ENCODE measurements around the gene MRGPRG. TPM values are rescaled to one million over a fixed set of nuclear protein-coding genes. Genes with fewer than 3 reads are reported as not detected.

The MRGPRG gene
- total and polyA plus RNA-seq, 7 experiments from 2014 or later, result not detected

DNA sequence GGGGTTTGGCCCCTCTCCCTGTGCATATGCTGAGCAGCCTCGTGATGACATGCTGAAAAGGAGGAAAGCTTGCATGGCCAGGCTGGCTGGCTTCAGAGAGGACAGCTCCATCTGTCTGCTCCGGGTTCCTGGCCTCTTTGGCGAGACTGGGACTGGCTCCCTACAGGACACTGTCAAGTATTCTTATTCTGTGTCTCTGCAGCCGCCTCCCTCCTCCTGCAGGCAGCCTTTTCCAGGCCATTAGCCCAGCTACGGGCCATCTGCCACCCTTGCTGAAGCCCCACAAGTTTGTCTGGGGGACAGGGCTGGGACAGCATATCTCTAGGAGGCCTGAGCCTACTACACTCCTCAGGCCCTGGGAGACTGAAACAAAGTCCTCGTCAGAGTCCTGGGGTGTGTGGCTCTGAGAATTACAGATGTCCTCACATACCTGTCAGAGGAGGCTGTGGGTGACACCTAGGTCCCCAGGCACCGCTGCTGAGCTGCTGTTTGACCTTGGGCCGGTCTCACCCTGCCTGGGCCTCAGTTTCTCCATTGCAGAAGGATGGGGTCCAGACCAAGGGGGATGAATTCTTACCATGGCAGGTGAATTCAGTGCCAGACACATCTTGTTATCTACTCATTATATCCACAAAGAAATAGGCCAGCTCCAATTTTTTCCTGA, 11.0 kb downstream of the MRGPRG start:
- no peaks in the 10 kb centered on the region for H3K27me3 ChIP-seq (ENCODE audit: control insufficient read depth in 2 of 2, insufficient read depth in 2 of 2, low read length in 2 of 2)
- no peak for ATAC-seq
- Mint-ChIP-seq H3K4me3 (no peak overlapping the region), H3K36me3 (peaks cover 0 to 6% (median 0%) of the 10 kb centered on the region in 5 donors), H3K27ac (no peak overlapping the region), H3K27me3 (peaks cover 8 to 18% (median 11%) of the 10 kb centered on the region in 5 donors), H3K4me1 (peaks cover 0 to 14% (median 1%) of the 10 kb centered on the region in 7 donors), H3K9me3 (peaks cover 0 to 16% (median 8%) of the 10 kb centered on the region in 11 donors)
- no peak overlapping the region for H3K27ac ChIP-seq (ENCODE audit: low read depth, low read length)
- ChIA-PET POLR2A (no interaction called here), CTCF (no interaction called here)
- no peaks in the 10 kb centered on the region for H3K4me1 ChIP-seq (ENCODE audit: control insufficient read depth in 2 of 2, insufficient read depth in 2 of 2, low read length in 2 of 2)
- H3K36me3 ChIP-seq (ENCODE audit: control insufficient read depth in 2 of 3, insufficient read depth in 3 of 3, low read length in 3 of 3), result no peaks in the 10 kb centered on the region
- peaks cover 0 to 6% (median 0%) of the 10 kb centered on the region in 3 experiments for H3K9me3 ChIP-seq (ENCODE audit: control insufficient read depth in 2 of 3, low read length in 3 of 3)
- H3K4me3 ChIP-seq (ENCODE audit: low read length), result no peak overlapping the region
- intact Hi-C loops (cut with micrococcal nuclease), result no loop called here
- DNase-seq, result no peak

GRCh38 chr11:3206922-3207204, 11.8 kb downstream of the MRGPRG start:
- Mint-ChIP-seq H3K27ac (no peak overlapping the region), H3K27me3 (peaks cover 9 to 18% (median 12%) of the 10 kb centered on the region in 5 donors), H3K4me3 (no peak overlapping the region), H3K36me3 (peaks cover 0 to 5% (median 0%) of the 10 kb centered on the region in 5 donors), H3K9me3 (peaks cover 0 to 13% (median 7%) of the 10 kb centered on the region in 11 donors), H3K4me1 (peaks cover 0 to 17% (median 4%) of the 10 kb centered on the region in 7 donors)
- no peaks in the 10 kb centered on the region for H3K4me1 ChIP-seq (ENCODE audit: control insufficient read depth in 2 of 2, insufficient read depth in 2 of 2, low read length in 2 of 2)
- no peaks in the 10 kb centered on the region for H3K36me3 ChIP-seq (ENCODE audit: control insufficient read depth in 2 of 3, insufficient read depth in 3 of 3, low read length in 3 of 3)
- ATAC-seq, result no peak
- no peak overlapping the region for H3K27ac ChIP-seq (ENCODE audit: low read depth, low read length)
- H3K4me3 ChIP-seq (ENCODE audit: low read length), result no peak overlapping the region
- CTCF ChIA-PET, result no interaction called here
- POLR2A ChIA-PET, result no interaction called here
- intact Hi-C loops (cut with micrococcal nuclease), result no loop called here
- no peak for DNase-seq
- H3K9me3 ChIP-seq (ENCODE audit: control insufficient read depth in 2 of 3, low read length in 3 of 3), result peaks cover 0 to 6% (median 0%) of the 10 kb centered on the region in 3 experiments
- no peaks in the 10 kb centered on the region for H3K27me3 ChIP-seq (ENCODE audit: control insufficient read depth in 2 of 2, insufficient read depth in 2 of 2, low read length in 2 of 2)

GRCh38 chr11:3206156-3206921, 12.3 kb downstream of the MRGPRG start:
- POLR2A ChIA-PET, result interaction anchor here (1.5 kb wide), 1 partner anchor 11 kb away, joined by 3 read pairs; no protein-coding TSS in a partner anchor
- no peaks in the 10 kb centered on the region for H3K4me1 ChIP-seq (ENCODE audit: control insufficient read depth in 2 of 2, insufficient read depth in 2 of 2, low read length in 2 of 2)
- Mint-ChIP-seq H3K27ac (no peak overlapping the region), H3K4me3 (no peak overlapping the region), H3K4me1 (peaks cover 0 to 17% (median 4%) of the 10 kb centered on the region in 7 donors), H3K36me3 (no peaks in the 10 kb centered on the region), H3K9me3 (peaks cover 0 to 8% (median 2%) of the 10 kb centered on the region in 11 donors), H3K27me3 (peaks cover 4 to 13% (median 9%) of the 10 kb centered on the region in 5 donors)
- peaks cover 0 to 6% (median 0%) of the 10 kb centered on the region in 3 experiments for H3K9me3 ChIP-seq (ENCODE audit: control insufficient read depth in 2 of 3, low read length in 3 of 3)
- no peak for ATAC-seq
- CTCF ChIA-PET, result no interaction called here
- H3K36me3 ChIP-seq (ENCODE audit: control insufficient read depth in 2 of 3, insufficient read depth in 3 of 3, low read length in 3 of 3), result no peaks in the 10 kb centered on the region
- H3K4me3 ChIP-seq (ENCODE audit: low read length), result no peak overlapping the region
- no peak for DNase-seq
- no peaks in the 10 kb centered on the region for H3K27me3 ChIP-seq (ENCODE audit: control insufficient read depth in 2 of 2, insufficient read depth in 2 of 2, low read length in 2 of 2)
- H3K27ac ChIP-seq (ENCODE audit: low read depth, low read length), result no peak overlapping the region
- intact Hi-C loops (cut with micrococcal nuclease), result no loop called here

GRCh38 chr11:3205261-3206155, 13.1 kb downstream of the MRGPRG start:
- peaks cover 5 to 17% (median 10%) of the 10 kb centered on the region in 5 donors for H3K27me3 Mint-ChIP-seq
- DNase-seq (no peak), ATAC-seq (peak; percentile 32)
- H3K27ac Mint-ChIP-seq, result no peak overlapping the region
- Histone ChIP-seq H3K4me3 (ENCODE audit: low read length) (no peak overlapping the region), H3K36me3 (ENCODE audit: control insufficient read depth in 2 of 3, insufficient read depth in 3 of 3, low read length in 3 of 3) (no peaks in the 10 kb centered on the region), H3K9me3 (ENCODE audit: control insufficient read depth in 2 of 3, low read length in 3 of 3) (peaks cover 0 to 6% (median 0%) of the 10 kb centered on the region in 3 experiments), H3K4me1 (ENCODE audit: control insufficient read depth in 2 of 2, insufficient read depth in 2 of 2, low read length in 2 of 2) (no peaks in the 10 kb centered on the region), H3K27me3 (ENCODE audit: control insufficient read depth in 2 of 2, insufficient read depth in 2 of 2, low read length in 2 of 2) (no peaks in the 10 kb centered on the region), H3K27ac (ENCODE audit: low read depth, low read length) (no peak overlapping the region)
- no peaks in the 10 kb centered on the region for H3K36me3 Mint-ChIP-seq
- peaks cover 0 to 17% (median 4%) of the 10 kb centered on the region in 7 donors for H3K4me1 Mint-ChIP-seq
- ChIA-PET CTCF (no interaction called here), POLR2A (interaction anchor here (1.5 kb wide), 1 partner anchor 10 kb away, joined by 3 read pairs; no protein-coding TSS in a partner anchor)
- no peak overlapping the region for H3K4me3 Mint-ChIP-seq
- intact Hi-C loops (cut with micrococcal nuclease), result no loop called here
- peaks cover 0 to 2% (median 0%) of the 10 kb centered on the region in 11 donors for H3K9me3 Mint-ChIP-seq

GRCh38 chr11:3204141-3205015, 14.2 kb downstream of the MRGPRG start:
- Histone ChIP-seq H3K9me3 (ENCODE audit: control insufficient read depth in 2 of 3, low read length in 3 of 3) (peaks cover 0 to 6% (median 0%) of the 10 kb centered on the region in 3 experiments), H3K27me3 (ENCODE audit: control insufficient read depth in 2 of 2, insufficient read depth in 2 of 2, low read length in 2 of 2) (no peaks in the 10 kb centered on the region), H3K4me3 (ENCODE audit: low read length) (no peak overlapping the region), H3K36me3 (ENCODE audit: control insufficient read depth in 2 of 3, insufficient read depth in 3 of 3, low read length in 3 of 3) (no peaks in the 10 kb centered on the region), H3K4me1 (ENCODE audit: control insufficient read depth in 2 of 2, insufficient read depth in 2 of 2, low read length in 2 of 2) (no peaks in the 10 kb centered on the region), H3K27ac (ENCODE audit: low read depth, low read length) (no peak overlapping the region)
- Mint-ChIP-seq H3K4me1 (peaks cover 0 to 17% (median 4%) of the 10 kb centered on the region in 7 donors), H3K9me3 (peaks cover 0 to 2% (median 0%) of the 10 kb centered on the region in 11 donors), H3K27me3 (peaks cover 5 to 26% (median 14%) of the 10 kb centered on the region in 5 donors), H3K4me3 (no peak overlapping the region), H3K27ac (no peak overlapping the region), H3K36me3 (no peaks in the 10 kb centered on the region)
- DNase-seq, result no peak
- CTCF ChIA-PET, result no interaction called here
- POLR2A ChIA-PET, result interaction anchor here (1.5 kb wide), 1 partner anchor 9 kb away, joined by 3 read pairs; no protein-coding TSS in a partner anchor
- no peak for ATAC-seq
- intact Hi-C loops (cut with micrococcal nuclease), result no loop called here
